Type B pancreatic cell (in vitro differentiated cells): Measurements from ENCODE around the gene CENPB. TPM values are rescaled to one million over a fixed set of nuclear protein-coding genes. Genes with fewer than 3 reads are reported as not detected.

ENCODE experiments used
- DNase-seq: peaks from one replicate; pipeline ENCODE4 v3.0.0; 2021; ENCODE audit warnings: mixed read lengths; ENCODE audit not compliant: unreplicated experiment; ENCODE audit errors: extremely low spot score
- H3K27ac Mint-ChIP-seq: 2 replicates; pipeline ENCODE4 v1.8.0; 2021; ENCODE audit warnings: mild to moderate bottlenecking, mixed read lengths
- H3K27me3 Mint-ChIP-seq: 2 replicates; pipeline ENCODE4 v1.8.0; 2021; ENCODE audit warnings: mixed read lengths
- H3K36me3 Mint-ChIP-seq: 2 replicates; pipeline ENCODE4 v1.8.0; 2021; ENCODE audit warnings: mixed read lengths
- H3K4me1 Mint-ChIP-seq: one replicate; pipeline ENCODE4 v1.8.0; 2021; ENCODE audit warnings: mixed read lengths; ENCODE audit not compliant: unreplicated experiment
- H3K4me3 Mint-ChIP-seq: 2 replicates; pipeline ENCODE4 v1.8.0; 2021; ENCODE audit warnings: mild to moderate bottlenecking, mixed read lengths
- H3K9me3 Mint-ChIP-seq: 2 replicates; pipeline ENCODE4 v1.8.0; 2021; ENCODE audit warnings: mixed read lengths
- total RNA-seq: library from RNA; stranded (reverse); gene quantifications from 2 replicates; pipeline ENCODE4 v1.2.1, GENCODE V29; 2021; ENCODE audit warnings: low replicate concordance
- TF ChIP-seq, protein P1 (sequence below): fragments of 200-600 bp; sonication (generic); conservative IDR thresholded peaks from 2 replicates; pipeline ENCODE4 v1.5.0; 2021; ENCODE audit warnings: antibody characterized with exemption, mild to moderate bottlenecking

Gene CENPB
- total RNA-seq, 1 donor from 2014 or later, result 63.2 TPM

DNA sequence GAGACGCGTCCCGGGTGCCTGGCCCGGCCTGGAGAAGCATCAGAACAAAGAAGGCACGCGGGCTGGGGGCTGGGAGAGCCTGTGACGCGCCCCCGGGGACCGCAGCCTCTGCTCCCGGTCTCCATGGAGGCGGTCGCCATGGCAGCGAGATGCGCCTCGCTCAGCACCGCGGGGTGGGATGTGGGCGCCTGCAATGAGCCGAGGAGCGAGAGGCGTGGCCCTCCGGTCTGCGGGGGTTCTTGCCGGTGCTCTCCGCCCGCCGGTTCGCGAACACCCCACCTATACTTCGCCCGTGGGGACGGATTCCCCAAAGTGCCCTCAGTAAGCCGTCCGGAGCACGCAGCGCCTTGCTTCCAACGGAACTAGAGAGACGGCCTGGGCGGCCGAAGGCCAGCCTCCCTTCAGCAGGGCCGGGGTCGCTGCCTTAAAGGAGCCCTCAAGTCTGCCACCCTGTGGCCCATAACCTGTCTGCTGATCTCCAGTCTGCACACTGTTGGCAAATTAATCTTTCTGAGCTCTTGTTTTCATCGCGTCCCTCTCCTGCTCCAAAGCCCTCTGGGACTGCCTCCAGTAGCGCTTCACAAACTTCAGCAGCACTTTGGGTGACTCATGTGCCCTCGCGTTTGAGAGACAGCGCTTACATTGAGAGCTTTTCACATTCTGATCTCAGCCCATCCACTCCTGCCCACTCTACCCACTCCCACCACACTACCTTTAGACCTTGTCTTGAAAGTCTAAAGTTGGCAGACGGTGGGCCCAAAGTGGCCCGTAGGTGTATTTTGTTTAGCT, 18.0 kb downstream of the CENPB start:
- DNase-seq, result peak; percentile 88
- Mint-ChIP-seq H3K4me1 (peaks cover 23% of the 10 kb centered on the region), H3K9me3 (no peaks in the 10 kb centered on the region), H3K36me3 (no peaks in the 10 kb centered on the region), H3K4me3 (peak overlapping the region; percentile 86), H3K27ac (peak overlapping the region; percentile 91), H3K27me3 (peaks cover 4% of the 10 kb centered on the region)
- TF ChIP-seq, protein P1, sequence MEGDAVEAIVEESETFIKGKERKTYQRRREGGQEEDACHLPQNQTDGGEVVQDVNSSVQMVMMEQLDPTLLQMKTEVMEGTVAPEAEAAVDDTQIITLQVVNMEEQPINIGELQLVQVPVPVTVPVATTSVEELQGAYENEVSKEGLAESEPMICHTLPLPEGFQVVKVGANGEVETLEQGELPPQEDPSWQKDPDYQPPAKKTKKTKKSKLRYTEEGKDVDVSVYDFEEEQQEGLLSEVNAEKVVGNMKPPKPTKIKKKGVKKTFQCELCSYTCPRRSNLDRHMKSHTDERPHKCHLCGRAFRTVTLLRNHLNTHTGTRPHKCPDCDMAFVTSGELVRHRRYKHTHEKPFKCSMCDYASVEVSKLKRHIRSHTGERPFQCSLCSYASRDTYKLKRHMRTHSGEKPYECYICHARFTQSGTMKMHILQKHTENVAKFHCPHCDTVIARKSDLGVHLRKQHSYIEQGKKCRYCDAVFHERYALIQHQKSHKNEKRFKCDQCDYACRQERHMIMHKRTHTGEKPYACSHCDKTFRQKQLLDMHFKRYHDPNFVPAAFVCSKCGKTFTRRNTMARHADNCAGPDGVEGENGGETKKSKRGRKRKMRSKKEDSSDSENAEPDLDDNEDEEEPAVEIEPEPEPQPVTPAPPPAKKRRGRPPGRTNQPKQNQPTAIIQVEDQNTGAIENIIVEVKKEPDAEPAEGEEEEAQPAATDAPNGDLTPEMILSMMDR, result peak; percentile 78

DNA sequence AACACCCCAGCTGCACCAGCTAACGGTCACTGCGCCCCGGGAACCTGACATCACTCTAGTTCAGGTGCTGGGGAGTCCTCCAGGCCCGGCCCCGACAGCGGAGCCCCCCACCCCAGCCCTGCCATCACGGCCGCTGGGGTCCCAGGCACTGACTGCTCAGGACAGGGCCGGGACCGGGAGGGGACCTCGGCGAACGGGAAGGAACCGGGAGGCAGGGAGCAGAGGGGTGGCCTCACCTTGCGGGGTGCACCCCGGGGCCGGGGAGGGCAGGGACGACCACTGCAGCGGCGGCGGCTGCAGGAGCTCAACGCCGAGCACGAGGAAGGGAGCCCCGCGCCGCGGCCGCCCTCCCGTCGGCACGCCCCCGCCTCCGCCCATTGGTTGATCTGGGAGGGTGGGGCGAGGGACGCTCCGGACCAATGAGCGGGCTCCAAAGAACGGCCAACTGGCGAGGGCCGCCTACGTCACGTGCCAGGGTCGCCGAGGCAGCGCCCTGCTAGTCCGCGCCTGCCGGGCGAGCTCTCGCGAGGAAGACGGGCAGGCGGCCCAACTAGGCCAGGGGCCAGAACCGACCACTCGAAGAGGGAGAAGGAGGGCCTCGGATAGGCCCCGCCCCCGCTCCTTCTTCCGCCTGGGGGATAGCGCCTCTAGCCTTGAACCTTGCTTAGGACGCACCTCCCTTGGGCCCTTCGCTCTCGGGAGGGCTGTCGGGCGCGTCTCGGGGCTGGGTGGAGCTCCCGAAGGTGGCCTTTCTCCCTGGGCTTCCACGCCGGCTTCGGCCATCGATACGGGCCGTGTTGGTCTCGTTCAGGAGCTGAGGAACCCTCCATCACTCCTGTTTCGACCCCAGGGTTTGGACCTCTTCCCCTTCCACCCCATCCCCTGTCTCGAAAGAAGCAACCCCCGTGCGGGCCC, 18.9 kb downstream of the CENPB start, which contains the start of gene ADISSP:
ADISSP (minus strand) TSS at position 327 of the 915 bp plus-strand sequence. CDS start 7,653 bp downstream, outside the sequence.
- Mint-ChIP-seq H3K4me1 (peaks cover 23% of the 10 kb centered on the region), H3K36me3 (no peaks in the 10 kb centered on the region), H3K4me3 (peak within 1 kb of the TSS; percentile 86), H3K9me3 (no peaks in the 10 kb centered on the region), H3K27ac (peak within 1 kb of the TSS; percentile 91), H3K27me3 (peaks cover 4% of the 10 kb centered on the region)
- TF ChIP-seq, protein P1, result no peak
- peak; percentile 99 for DNase-seq

DNA sequence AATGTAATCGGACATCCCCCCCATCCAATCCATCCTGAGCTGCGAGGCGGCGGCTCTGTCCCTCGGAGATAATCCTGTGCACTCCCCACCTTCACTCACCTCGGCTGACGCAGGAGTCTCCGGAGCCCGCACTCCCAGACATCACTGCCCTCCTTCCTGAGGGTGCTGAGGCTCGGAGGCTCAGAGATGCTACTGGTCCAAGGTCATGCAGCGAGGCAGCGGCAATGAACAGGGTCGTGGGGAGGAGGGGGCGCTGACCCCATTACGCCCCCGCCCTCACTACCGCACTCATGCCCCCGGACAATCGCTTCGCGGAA, 19.5 kb downstream of the CENPB start:
- TF ChIP-seq, protein P1, result no peak
- H3K9me3 Mint-ChIP-seq, result no peaks in the 10 kb centered on the region
- peak overlapping the region; percentile 86 for H3K4me3 Mint-ChIP-seq
- H3K36me3 Mint-ChIP-seq, result no peaks in the 10 kb centered on the region
- no peaks in the 10 kb centered on the region for H3K27me3 Mint-ChIP-seq
- H3K27ac Mint-ChIP-seq, result no peak overlapping the region
- no peak for DNase-seq
- H3K4me1 Mint-ChIP-seq, result peaks cover 23% of the 10 kb centered on the region

DNA sequence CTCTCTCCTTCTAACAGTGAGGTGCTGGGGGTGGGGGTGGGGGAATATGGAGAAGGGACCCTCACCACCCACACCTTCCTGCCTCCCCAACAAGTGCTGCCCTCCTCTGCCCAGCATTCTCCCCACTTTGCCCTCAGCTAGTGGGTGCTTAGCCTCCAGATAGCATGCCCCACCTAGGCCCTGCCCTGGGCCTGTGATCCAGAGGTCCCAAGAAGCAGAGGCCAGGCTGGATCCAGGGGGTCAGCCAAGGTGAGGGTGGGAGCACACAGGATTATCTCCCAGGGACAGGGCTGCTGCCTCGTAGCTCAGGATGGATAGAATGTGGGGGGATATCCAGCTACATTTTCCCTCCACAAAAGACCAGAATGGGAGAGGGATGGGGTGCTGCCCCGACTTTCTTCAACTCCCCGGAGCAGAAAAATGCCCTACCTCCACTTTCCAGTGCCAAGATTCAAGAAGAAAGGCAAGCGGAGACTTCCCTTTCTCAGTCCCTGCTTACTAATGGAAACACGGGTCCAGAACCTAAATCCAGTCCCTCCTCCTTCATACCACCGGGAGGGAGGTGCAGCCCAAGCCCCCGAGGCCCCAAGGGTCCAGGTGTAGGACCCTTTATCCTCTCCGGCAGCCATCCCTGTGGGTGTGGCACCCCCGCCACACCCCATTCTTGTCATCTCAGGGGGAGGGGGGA, 20.0 kb downstream of the CENPB start:
- TF ChIP-seq, protein P1, result no peak
- peaks cover 26% of the 10 kb centered on the region for H3K4me1 Mint-ChIP-seq
- DNase-seq, result no peak
- no peaks in the 10 kb centered on the region for H3K36me3 Mint-ChIP-seq
- H3K27me3 Mint-ChIP-seq, result no peaks in the 10 kb centered on the region
- peak overlapping the region; percentile 55 for H3K27ac Mint-ChIP-seq
- no peaks in the 10 kb centered on the region for H3K9me3 Mint-ChIP-seq
- peak overlapping the region; percentile 86 for H3K4me3 Mint-ChIP-seq

DNA sequence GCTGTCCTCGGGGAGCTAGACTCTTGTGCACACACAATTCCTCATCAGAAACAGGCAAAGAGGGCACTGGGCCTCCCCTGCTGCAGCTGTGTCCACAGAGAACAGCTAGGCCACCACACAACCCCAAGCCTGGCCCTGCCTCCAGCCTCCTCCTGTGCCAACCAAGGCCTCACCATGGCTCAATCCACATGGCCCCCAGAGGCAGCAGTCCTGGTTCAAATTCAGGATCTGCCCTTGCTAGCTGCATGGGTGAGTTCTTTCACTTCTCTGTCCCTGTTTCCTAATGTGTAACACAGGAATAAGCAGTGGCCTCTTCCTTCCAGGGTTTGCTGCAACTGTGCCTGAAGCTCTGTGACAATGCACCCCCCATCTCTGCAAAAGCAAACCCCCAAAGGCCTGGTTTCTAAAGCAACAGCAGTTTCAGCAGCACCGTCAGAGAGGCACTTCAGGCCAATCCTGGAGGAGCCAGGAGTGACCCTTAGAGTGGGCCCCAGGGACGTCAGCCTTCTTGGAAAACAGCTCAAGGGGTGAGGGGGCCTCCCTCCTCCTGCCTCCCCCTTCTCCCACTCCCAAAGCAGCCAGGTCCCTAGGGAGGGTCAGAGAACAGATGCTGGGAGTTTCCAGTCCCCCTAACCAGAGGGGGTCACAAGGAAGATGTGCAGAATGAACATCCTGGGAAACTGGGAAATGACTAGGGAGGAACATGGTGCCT, 21.2 kb downstream of the CENPB start:
- Mint-ChIP-seq H3K27me3 (no peaks in the 10 kb centered on the region), H3K4me3 (peak overlapping the region; percentile 86), H3K36me3 (no peaks in the 10 kb centered on the region), H3K27ac (no peak overlapping the region), H3K4me1 (peaks cover 28% of the 10 kb centered on the region), H3K9me3 (no peaks in the 10 kb centered on the region)
- TF ChIP-seq, protein P1, result no peak
- no peak for DNase-seq
